Suprapubic skin (tissue), 4 donors: ENCODE data around the gene GADL1. TPM values are rescaled to one million over a fixed set of nuclear protein-coding genes. Genes with fewer than 3 reads are reported as not detected.

Experiments used
- DNase-seq, 2 donors: peaks; one replicate each; pipeline ENCODE4 v3.0.0-alpha.2; 2019; ENCODE audit warnings: low spot score in 2 of 2
- H3K27ac ChIP-seq: fragments of 200-600 bp; sonication (generic); one replicate; pipeline ENCODE4 v1.5.1; 2019
- H3K27me3 ChIP-seq: fragments of 200-600 bp; sonication (generic); one replicate; pipeline ENCODE4 v1.5.1; 2019
- H3K36me3 ChIP-seq: fragments of 200-600 bp; sonication (generic); one replicate; pipeline ENCODE4 v1.5.1; 2019
- H3K4me1 ChIP-seq: fragments of 200-600 bp; sonication (generic); one replicate; pipeline ENCODE4 v1.5.1; 2019
- H3K4me3 ChIP-seq: fragments of 200-600 bp; sonication (generic); one replicate; pipeline ENCODE4 v1.5.1; 2019; ENCODE audit warnings: mild to moderate bottlenecking
- H3K9me3 ChIP-seq: fragments of 200-600 bp; sonication (generic); one replicate; pipeline ENCODE4 v1.5.1; 2019
- EP300 ChIP-seq: sonication (generic); formaldehyde crosslinking; IDR thresholded peaks from one replicate; pipeline ENCODE4 v1.6.1; 2017; ENCODE audit warnings: antibody characterized with exemption
- POLR2A ChIP-seq, 2 donors: fragments of 450-650 bp; IDR thresholded peaks; one replicate each; pipeline ENCODE4 v1.6.1; 2017; ENCODE audit warnings: antibody characterized with exemption in 2 of 2, mild to moderate bottlenecking in 2 of 2, moderate library complexity in 2 of 2
- POLR2AphosphoS5 ChIP-seq, 3 donors: sonication (generic); formaldehyde crosslinking; IDR thresholded peaks; one replicate each; pipeline ENCODE4 v1.6.1; 2017; ENCODE audit warnings: antibody characterized with exemption in 3 of 3
- WGBS: methylation state at CpG from one replicate; pipeline ENCODE4 v1.1.5; 2018; 5-methylcytosine and 5-hydroxymethylcytosine counted together
- total RNA-seq, 4 donors: library from RNA; depleted of rRNA; stranded (reverse); fragments of >200 nt; gene quantifications; one replicate each; pipeline ENCODE4 v1.1.0, GENCODE V29; 2016
- TF ChIP-seq, protein P1 (sequence below), 2 donors: fragments of 200-600 bp in 1 of 2; fragments of 450-650 bp in 1 of 2; sonication (generic) in 1 of 2; IDR thresholded peaks; one replicate each; pipeline ENCODE4 v1.5.1; 2016 to 2019; ENCODE audit warnings: antibody characterized with exemption in 2 of 2, mild to moderate bottlenecking in 1 of 2, moderate library complexity in 1 of 2

GADL1 gene
- total RNA-seq, 4 donors from 2014 or later, result not detected

DNA sequence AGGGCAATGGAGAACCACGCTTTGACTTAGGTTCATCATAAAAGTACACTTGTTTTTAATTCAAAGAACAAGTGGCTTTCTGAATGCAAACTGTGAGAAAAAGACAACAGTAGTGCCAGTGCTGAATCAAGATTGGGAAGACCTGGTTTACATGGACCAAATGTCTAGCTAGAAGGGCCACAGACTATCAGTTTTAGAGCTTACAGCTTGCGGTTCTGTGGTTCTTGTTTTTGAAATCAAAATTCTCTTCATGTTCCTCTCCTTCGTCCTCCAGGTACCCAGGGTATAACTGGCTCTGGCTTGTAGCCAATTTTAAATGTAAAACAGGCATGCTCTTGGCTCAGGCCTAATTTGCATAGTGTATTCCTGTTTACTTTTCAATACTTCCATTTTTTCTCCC, 163.5 kb downstream of the GADL1 start:
- H3K4me1 ChIP-seq, result no peaks in the 10 kb centered on the region
- H3K4me3 ChIP-seq, result no peak overlapping the region
- WGBS, result 72% methylated on average over 3 of the region's 3 CpGs
- no peak overlapping the region for H3K27ac ChIP-seq
- H3K27me3 ChIP-seq, result no peaks in the 10 kb centered on the region
- H3K9me3 ChIP-seq, result no peaks in the 10 kb centered on the region
- no peaks in the 10 kb centered on the region for H3K36me3 ChIP-seq
- DNase-seq, result no peak
- TF ChIP-seq POLR2AphosphoS5 (IDR thresholded peaks at IDR 0.05) (no peak), POLR2A (IDR thresholded peaks at IDR 0.05) (no peak), EP300 (no peak)
- TF ChIP-seq, protein P1, sequence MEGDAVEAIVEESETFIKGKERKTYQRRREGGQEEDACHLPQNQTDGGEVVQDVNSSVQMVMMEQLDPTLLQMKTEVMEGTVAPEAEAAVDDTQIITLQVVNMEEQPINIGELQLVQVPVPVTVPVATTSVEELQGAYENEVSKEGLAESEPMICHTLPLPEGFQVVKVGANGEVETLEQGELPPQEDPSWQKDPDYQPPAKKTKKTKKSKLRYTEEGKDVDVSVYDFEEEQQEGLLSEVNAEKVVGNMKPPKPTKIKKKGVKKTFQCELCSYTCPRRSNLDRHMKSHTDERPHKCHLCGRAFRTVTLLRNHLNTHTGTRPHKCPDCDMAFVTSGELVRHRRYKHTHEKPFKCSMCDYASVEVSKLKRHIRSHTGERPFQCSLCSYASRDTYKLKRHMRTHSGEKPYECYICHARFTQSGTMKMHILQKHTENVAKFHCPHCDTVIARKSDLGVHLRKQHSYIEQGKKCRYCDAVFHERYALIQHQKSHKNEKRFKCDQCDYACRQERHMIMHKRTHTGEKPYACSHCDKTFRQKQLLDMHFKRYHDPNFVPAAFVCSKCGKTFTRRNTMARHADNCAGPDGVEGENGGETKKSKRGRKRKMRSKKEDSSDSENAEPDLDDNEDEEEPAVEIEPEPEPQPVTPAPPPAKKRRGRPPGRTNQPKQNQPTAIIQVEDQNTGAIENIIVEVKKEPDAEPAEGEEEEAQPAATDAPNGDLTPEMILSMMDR (IDR thresholded peaks at IDR 0.05), result no peak

DNA sequence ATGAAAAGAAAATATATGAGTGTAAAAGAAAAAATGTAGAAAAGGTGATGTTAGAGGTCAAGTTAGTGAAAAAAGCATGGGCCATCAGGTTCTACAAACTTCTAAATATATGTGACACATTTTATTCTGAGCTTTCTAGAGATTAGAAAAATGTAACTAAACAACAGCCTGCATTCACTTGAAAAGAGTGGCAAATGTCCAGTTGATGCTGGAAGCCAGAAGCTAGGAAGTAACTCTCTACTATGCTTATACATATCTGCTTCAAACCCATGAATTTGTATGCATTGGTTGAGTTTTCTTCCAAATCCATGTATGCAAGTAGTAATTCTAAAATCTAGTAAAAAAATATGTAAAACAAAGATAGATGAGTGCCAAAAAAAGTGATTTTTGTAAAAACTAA, 164.5 kb downstream of the GADL1 start:
- no peak for DNase-seq
- Histone ChIP-seq H3K27ac (no peak overlapping the region), H3K4me1 (no peaks in the 10 kb centered on the region), H3K4me3 (no peak overlapping the region), H3K36me3 (no peaks in the 10 kb centered on the region), H3K9me3 (no peaks in the 10 kb centered on the region), H3K27me3 (no peaks in the 10 kb centered on the region)
- TF ChIP-seq POLR2A (IDR thresholded peaks at IDR 0.05), result no peak
- TF ChIP-seq POLR2AphosphoS5 (IDR thresholded peaks at IDR 0.05), result no peak
- TF ChIP-seq, protein P1 (IDR thresholded peaks at IDR 0.05), result no peak
- no peak for TF ChIP-seq EP300

DNA sequence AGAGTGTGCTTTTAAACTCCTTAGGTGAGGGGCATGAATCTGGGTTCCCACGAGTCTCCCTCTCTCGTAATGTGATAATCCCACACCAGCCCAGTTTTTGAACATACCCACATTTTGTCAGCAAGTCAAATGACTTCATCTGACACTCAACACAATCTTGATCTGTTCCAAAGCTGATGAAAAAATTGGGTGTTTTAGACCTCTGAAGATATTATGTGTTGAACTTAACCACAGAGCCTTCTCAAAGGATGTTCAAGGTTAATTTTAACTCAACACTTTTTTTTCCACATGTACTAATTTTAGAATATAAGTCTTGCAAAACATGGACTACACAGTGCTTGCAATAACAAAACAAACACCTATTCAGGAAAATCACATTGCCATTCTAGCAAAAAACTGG, 164.9 kb downstream of the GADL1 start:
- WGBS, result 81% methylated on average over 2 of the region's 2 CpGs
- no peak overlapping the region for H3K4me3 ChIP-seq
- H3K4me1 ChIP-seq, result no peaks in the 10 kb centered on the region
- TF ChIP-seq POLR2A (IDR thresholded peaks at IDR 0.05) (no peak), EP300 (no peak), POLR2AphosphoS5 (IDR thresholded peaks at IDR 0.05) (no peak)
- TF ChIP-seq, protein P1 (IDR thresholded peaks at IDR 0.05), result no peak
- no peaks in the 10 kb centered on the region for H3K9me3 ChIP-seq
- no peak overlapping the region for H3K27ac ChIP-seq
- H3K36me3 ChIP-seq, result no peaks in the 10 kb centered on the region
- H3K27me3 ChIP-seq, result no peaks in the 10 kb centered on the region
- no peak for DNase-seq

DNA sequence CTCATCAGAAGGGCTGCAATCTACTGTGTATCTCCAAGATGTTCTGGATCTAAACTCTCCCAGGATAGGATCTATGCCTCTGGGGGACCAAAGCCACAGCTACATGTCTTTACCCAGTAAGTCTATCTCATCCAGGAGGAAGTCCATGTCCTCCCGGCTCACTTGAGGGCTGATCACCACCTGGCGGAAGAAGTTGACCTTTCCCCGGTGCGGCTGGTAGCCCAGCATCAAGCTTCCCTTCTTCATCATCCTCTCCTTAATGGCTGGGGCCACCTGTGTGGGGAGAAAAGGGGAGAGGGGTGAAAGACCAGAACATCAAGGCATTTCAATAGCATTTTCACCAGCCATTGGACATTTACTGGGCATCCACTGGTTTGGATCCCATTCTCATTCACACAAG, 166.3 kb downstream of the GADL1 start:
- no peaks in the 10 kb centered on the region for H3K36me3 ChIP-seq
- WGBS, result 93% methylated on average over 4 of the region's 4 CpGs
- H3K27ac ChIP-seq, result no peak overlapping the region
- no peaks in the 10 kb centered on the region for H3K9me3 ChIP-seq
- H3K4me1 ChIP-seq, result no peaks in the 10 kb centered on the region
- TF ChIP-seq, protein P1 (IDR thresholded peaks at IDR 0.05), result no peak
- no peak for TF ChIP-seq POLR2AphosphoS5 (IDR thresholded peaks at IDR 0.05)
- no peak for TF ChIP-seq EP300
- no peak for TF ChIP-seq POLR2A (IDR thresholded peaks at IDR 0.05)
- H3K4me3 ChIP-seq, result no peak overlapping the region
- no peaks in the 10 kb centered on the region for H3K27me3 ChIP-seq
- DNase-seq, result no peak

DNA sequence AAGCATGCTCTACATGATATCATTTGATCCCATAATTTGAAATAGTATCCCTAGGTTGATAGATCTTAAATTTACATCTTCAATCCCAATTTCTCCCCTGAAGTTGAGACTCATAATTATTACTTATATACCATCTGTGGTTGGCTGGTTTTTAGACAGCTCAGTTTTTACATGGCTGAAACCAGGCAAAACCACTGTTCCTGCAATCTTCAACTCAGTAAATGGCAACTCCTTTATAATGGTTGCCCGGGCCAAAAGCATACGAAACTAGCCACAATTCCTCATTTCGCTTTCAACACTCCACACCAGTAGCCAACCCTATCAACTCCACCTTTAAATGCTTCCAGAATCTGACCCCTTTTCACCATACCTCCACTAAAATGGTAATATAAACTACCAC, 169.6 kb downstream of the GADL1 start:
- no peak for DNase-seq
- H3K36me3 ChIP-seq, result no peaks in the 10 kb centered on the region
- H3K27me3 ChIP-seq, result no peaks in the 10 kb centered on the region
- H3K9me3 ChIP-seq, result no peaks in the 10 kb centered on the region
- H3K4me1 ChIP-seq, result no peaks in the 10 kb centered on the region
- H3K27ac ChIP-seq, result no peak overlapping the region
- TF ChIP-seq, protein P1 (IDR thresholded peaks at IDR 0.05), result no peak
- TF ChIP-seq POLR2A (IDR thresholded peaks at IDR 0.05) (no peak), POLR2AphosphoS5 (IDR thresholded peaks at IDR 0.05) (no peak), EP300 (no peak)
- no peak overlapping the region for H3K4me3 ChIP-seq
- WGBS, result 94% methylated on average over 3 of the region's 3 CpGs
